Effector memory CD4-positive, alpha-beta T cell (primary cell): ENCODE measurements around the gene TCF7L2.

Source experiments
- DNase-seq, 3 donors: peaks; one replicate each; pipeline ENCODE4 v3.0.0-alpha.2; 2020
- H3K27ac ChIP-seq: 2 replicates; pipeline ENCODE4 v1.7.0; 2013; ENCODE audit warnings: mild to moderate bottlenecking, low read length, moderate library complexity; ENCODE audit not compliant: insufficient read depth, poor library complexity, severe bottlenecking
- H3K27me3 ChIP-seq: replicated peaks from 2 replicates; pipeline ENCODE4 v1.7.0; 2013; ENCODE audit warnings: mild to moderate bottlenecking, low read length; ENCODE audit not compliant: insufficient read depth, control insufficient read depth, poor library complexity, severe bottlenecking
- H3K36me3 ChIP-seq: 2 replicates; pipeline ENCODE4 v1.7.0; 2013; ENCODE audit warnings: mild to moderate bottlenecking, low read length, moderate library complexity; ENCODE audit not compliant: control insufficient read depth, insufficient read depth
- H3K4me1 ChIP-seq: 2 replicates; pipeline ENCODE4 v1.7.0; 2013; ENCODE audit warnings: low read length, mild to moderate bottlenecking; ENCODE audit not compliant: control insufficient read depth, insufficient read depth, poor library complexity, severe bottlenecking
- H3K4me3 ChIP-seq: 2 replicates; pipeline ENCODE4 v1.7.0; 2013; ENCODE audit warnings: low read length, low read depth, mild to moderate bottlenecking; ENCODE audit not compliant: insufficient read depth, poor library complexity, severe bottlenecking
- H3K9me3 ChIP-seq: 2 replicates; pipeline ENCODE4 v1.7.0; 2013; ENCODE audit warnings: mild to moderate bottlenecking, low read length, moderate library complexity; ENCODE audit not compliant: control insufficient read depth

The TCF7L2 gene

GRCh38 chr10:113168584-113168983 is 218.5 kb downstream of the TCF7L2 start:
- Histone ChIP-seq H3K9me3 (no peaks in the 10 kb centered on the region), H3K4me3 (no peak overlapping the region), H3K27me3 (no peaks in the 10 kb centered on the region), H3K36me3 (no peaks in the 10 kb centered on the region), H3K27ac (no peak overlapping the region), H3K4me1 (no peaks in the 10 kb centered on the region)
- no peak for DNase-seq

GRCh38 chr10:113169111-113169510 is 219.1 kb downstream of the TCF7L2 start:
- no peaks in the 10 kb centered on the region for H3K27me3 ChIP-seq
- H3K4me3 ChIP-seq = no peak overlapping the region
- H3K4me1 ChIP-seq = no peaks in the 10 kb centered on the region
- H3K27ac ChIP-seq = no peak overlapping the region
- DNase-seq = no peak
- H3K36me3 ChIP-seq = no peaks in the 10 kb centered on the region
- H3K9me3 ChIP-seq = no peaks in the 10 kb centered on the region

- no peaks in the 10 kb centered on the region for H3K36me3 ChIP-seq
Observed at GRCh38 chr10:113169853-113170460, 219.9 kb downstream of the TCF7L2 start.

GRCh38 chr10:113171662-113172061 is 221.6 kb downstream of the TCF7L2 start:
- H3K27me3 ChIP-seq = no peaks in the 10 kb centered on the region
- H3K4me1 ChIP-seq = no peaks in the 10 kb centered on the region
- H3K4me3 ChIP-seq = no peak overlapping the region
- H3K27ac ChIP-seq = no peak overlapping the region
- no peaks in the 10 kb centered on the region for H3K9me3 ChIP-seq
- DNase-seq = no peak
- H3K36me3 ChIP-seq = no peaks in the 10 kb centered on the region

More at GRCh38 chr10:113169853-113170460, 219.9 kb downstream of the TCF7L2 start:
- Histone ChIP-seq H3K4me1 (no peaks in the 10 kb centered on the region), H3K9me3 (no peaks in the 10 kb centered on the region), H3K27ac (no peak overlapping the region), H3K27me3 (no peaks in the 10 kb centered on the region), H3K4me3 (no peak overlapping the region)
- no peak for DNase-seq

GRCh38 chr10:113175176-113175575 is 225.1 kb downstream of the TCF7L2 start:
- no peaks in the 10 kb centered on the region for H3K4me1 ChIP-seq
- DNase-seq = no peak
- H3K36me3 ChIP-seq = no peaks in the 10 kb centered on the region
- H3K9me3 ChIP-seq = no peaks in the 10 kb centered on the region
- no peak overlapping the region for H3K4me3 ChIP-seq
- H3K27me3 ChIP-seq = no peaks in the 10 kb centered on the region
- H3K27ac ChIP-seq = no peak overlapping the region

GRCh38 chr10:113175756-113176651 is 226.0 kb downstream of the TCF7L2 start:
- no peak overlapping the region for H3K4me3 ChIP-seq
- H3K4me1 ChIP-seq = no peaks in the 10 kb centered on the region
- no peaks in the 10 kb centered on the region for H3K27me3 ChIP-seq
- no peak for DNase-seq
- H3K27ac ChIP-seq = no peak overlapping the region
- H3K9me3 ChIP-seq = no peaks in the 10 kb centered on the region
- no peaks in the 10 kb centered on the region for H3K36me3 ChIP-seq

GRCh38 chr10:113176652-113177155 is 226.7 kb downstream of the TCF7L2 start:
- no peaks in the 10 kb centered on the region for H3K27me3 ChIP-seq
- no peaks in the 10 kb centered on the region for H3K4me1 ChIP-seq
- H3K27ac ChIP-seq = no peak overlapping the region
- H3K36me3 ChIP-seq = no peaks in the 10 kb centered on the region
- no peaks in the 10 kb centered on the region for H3K9me3 ChIP-seq
- no peak for DNase-seq
- no peak overlapping the region for H3K4me3 ChIP-seq

GRCh38 chr10:113177156-113177935 is 227.3 kb downstream of the TCF7L2 start:
- H3K4me1 ChIP-seq = no peaks in the 10 kb centered on the region
- no peak overlapping the region for H3K27ac ChIP-seq
- H3K4me3 ChIP-seq = no peak overlapping the region
- H3K36me3 ChIP-seq = no peaks in the 10 kb centered on the region
- H3K9me3 ChIP-seq = no peaks in the 10 kb centered on the region
- DNase-seq = no peak
- H3K27me3 ChIP-seq = no peaks in the 10 kb centered on the region

GRCh38 chr10:113177936-113178335 is 227.9 kb downstream of the TCF7L2 start:
- no peak overlapping the region for H3K4me3 ChIP-seq
- no peak for DNase-seq
- H3K36me3 ChIP-seq = no peaks in the 10 kb centered on the region
- H3K27me3 ChIP-seq = no peaks in the 10 kb centered on the region
- no peaks in the 10 kb centered on the region for H3K9me3 ChIP-seq
- no peak overlapping the region for H3K27ac ChIP-seq
- H3K4me1 ChIP-seq = no peaks in the 10 kb centered on the region
